ENCODE data around the gene MRPL36. TPM values are rescaled to one million over a fixed set of nuclear protein-coding genes. Genes with fewer than 3 reads are reported as not detected.

Gene MRPL36
- total RNA-seq, 1 donor from 2014 or later: 53.5 TPM

- H3K36me3 Mint-ChIP-seq: peaks cover 59% of the 10 kb centered on the region
- H3K9me3 Mint-ChIP-seq: no peaks in the 10 kb centered on the region
- H3K27ac Mint-ChIP-seq: no peak overlapping the region
- no peak overlapping the region for H3K4me3 Mint-ChIP-seq
- no peak for TF ChIP-seq CTCF (conservative IDR thresholded peaks at IDR 0.05)
- H3K4me1 Mint-ChIP-seq (ENCODE audit: unreplicated experiment): no peaks in the 10 kb centered on the region
- no peaks in the 10 kb centered on the region for H3K27me3 Mint-ChIP-seq
- DNase-seq (ENCODE audit: extremely low spot score, unreplicated experiment): no peak
Observed at GRCh38 chr5:1814183-1815020, 14.8 kb upstream of the MRPL36 start.

- H3K9me3 Mint-ChIP-seq: no peaks in the 10 kb centered on the region
- H3K36me3 Mint-ChIP-seq: peaks cover 42% of the 10 kb centered on the region
- H3K27me3 Mint-ChIP-seq: no peaks in the 10 kb centered on the region
- no peak for TF ChIP-seq CTCF (conservative IDR thresholded peaks at IDR 0.05)
- peaks cover 5% of the 10 kb centered on the region for H3K4me1 Mint-ChIP-seq (ENCODE audit: unreplicated experiment)
- DNase-seq (ENCODE audit: extremely low spot score, unreplicated experiment): no peak
- no peak overlapping the region for H3K4me3 Mint-ChIP-seq
- H3K27ac Mint-ChIP-seq: no peak overlapping the region
Observed at GRCh38 chr5:1810581-1811101, 11.0 kb upstream of the MRPL36 start.

GRCh38 chr5:1809416-1810035 lies 9.9 kb upstream of the MRPL36 start:
- H3K4me3 Mint-ChIP-seq: no peak overlapping the region
- DNase-seq (ENCODE audit: extremely low spot score, unreplicated experiment): no peak
- peaks cover 5% of the 10 kb centered on the region for H3K4me1 Mint-ChIP-seq (ENCODE audit: unreplicated experiment)
- no peak overlapping the region for H3K27ac Mint-ChIP-seq
- H3K27me3 Mint-ChIP-seq: no peaks in the 10 kb centered on the region
- peaks cover 41% of the 10 kb centered on the region for H3K36me3 Mint-ChIP-seq
- no peaks in the 10 kb centered on the region for H3K9me3 Mint-ChIP-seq
- no peak for TF ChIP-seq CTCF (conservative IDR thresholded peaks at IDR 0.05)

- no peaks in the 10 kb centered on the region for H3K27me3 Mint-ChIP-seq
- DNase-seq (ENCODE audit: extremely low spot score, unreplicated experiment): no peak
- H3K4me1 Mint-ChIP-seq (ENCODE audit: unreplicated experiment): peaks cover 8% of the 10 kb centered on the region
- no peak overlapping the region for H3K27ac Mint-ChIP-seq
- H3K9me3 Mint-ChIP-seq: no peaks in the 10 kb centered on the region
- peaks cover 41% of the 10 kb centered on the region for H3K36me3 Mint-ChIP-seq
- no peak overlapping the region for H3K4me3 Mint-ChIP-seq
- TF ChIP-seq CTCF (conservative IDR thresholded peaks at IDR 0.05): no peak
Observed at GRCh38 chr5:1808439-1808838, 8.8 kb upstream of the MRPL36 start.

GRCh38 chr5:1807451-1808185 lies 8.0 kb upstream of the MRPL36 start:
- Mint-ChIP-seq H3K36me3 (peaks cover 46% of the 10 kb centered on the region), H3K4me1 (ENCODE audit: unreplicated experiment) (peaks cover 16% of the 10 kb centered on the region), H3K9me3 (no peaks in the 10 kb centered on the region), H3K4me3 (no peak overlapping the region), H3K27ac (no peak overlapping the region), H3K27me3 (no peaks in the 10 kb centered on the region)
- TF ChIP-seq CTCF (conservative IDR thresholded peaks at IDR 0.05): no peak
- no peak for DNase-seq (ENCODE audit: extremely low spot score, unreplicated experiment)
